Transverse colon (tissue), 4 donors: Measurements from ENCODE around the gene UTP14C. TPM values are rescaled to one million over a fixed set of nuclear protein-coding genes. Genes with fewer than 3 reads are reported as not detected.

Experiments used
- DNase-seq: peaks from one replicate; pipeline ENCODE4 v3.0.0-alpha.2; 2019
- H3K27ac ChIP-seq, 4 donors: fragments of 200-600 bp; sonication (generic); 2 replicates each; pipeline ENCODE4 v1.5.1; 2016 to 2018; ENCODE audit warnings: inconsistent platforms in 4 of 4
- H3K27me3 ChIP-seq: fragments of 200-600 bp; sonication (generic); 2 replicates; pipeline ENCODE4 v1.5.1; 2017; ENCODE audit warnings: inconsistent platforms
- H3K36me3 ChIP-seq, 4 donors: fragments of 200-600 bp; sonication (generic); 2 replicates each; pipeline ENCODE4 v1.5.1; 2017 to 2019; ENCODE audit warnings: inconsistent platforms in 4 of 4
- H3K4me1 ChIP-seq, 4 donors: fragments of 200-600 bp; sonication (generic); 2 replicates each; pipeline ENCODE4 v1.5.1; 2017 to 2020; ENCODE audit warnings: inconsistent platforms in 4 of 4
- H3K4me3 ChIP-seq, 4 donors: fragments of 200-600 bp; sonication (generic); 1 replicate in 1 of 4; 2 replicates in 3 of 4; pipeline versions ENCODE4 v1.5.1 to v1.6.1; 2017 to 2019; ENCODE audit warnings: inconsistent platforms in 4 of 4
- H3K9me3 ChIP-seq, 2 donors: fragments of 200-600 bp; sonication (generic); 2 replicates each; pipeline ENCODE4 v1.5.1; 2017 to 2019; ENCODE audit warnings: inconsistent platforms in 2 of 2
- CTCF ChIP-seq, 5 experiments: fragments of 200-600 bp in 3 of 5; fragments of 450-650 bp in 2 of 5; sonication (generic) in 3 of 5; IDR thresholded peaks; 1 replicate in 2 of 5; 2 replicates in 3 of 5; pipeline ENCODE4 v1.5.1; 2016 to 2017; ENCODE audit warnings: antibody characterized with exemption in 5 of 5, inconsistent platforms in 3 of 5, mild to moderate bottlenecking in 2 of 5, moderate library complexity in 1 of 5
- EP300 ChIP-seq: sonication (generic); formaldehyde crosslinking; IDR thresholded peaks from one replicate; pipeline ENCODE4 v1.6.1; 2017; ENCODE audit warnings: antibody characterized with exemption, low read depth
- POLR2A ChIP-seq: fragments of 450-650 bp; IDR thresholded peaks from one replicate; pipeline ENCODE4 v1.6.1; 2016; ENCODE audit warnings: antibody characterized with exemption, mild to moderate bottlenecking, moderate library complexity
- POLR2AphosphoS5 ChIP-seq, 3 donors: sonication (generic); formaldehyde crosslinking; IDR thresholded peaks; one replicate each; pipeline ENCODE4 v1.6.1; 2016; ENCODE audit warnings: antibody characterized with exemption in 3 of 3
- WGBS, 2 donors: methylation state at CpG; one replicate each; pipeline ENCODE4 v1.1.5; 2018; ENCODE audit warnings: low coverage in 1 of 2; 5-methylcytosine and 5-hydroxymethylcytosine counted together
- in situ Hi-C, 4 donors: fragments of 200-750 bp; cut with MboI; loops; one replicate each; pipeline versions ENCODE4 v1.15.0 to v1.15.1; 2017; ENCODE audit warnings: low sequenced_read_pairs in 3 of 4, low pct_ligation_motif_present in 1 of 4, low pct_unique_long_range_greater_than_20kb in 1 of 4
- intact Hi-C: fragments of 100-400 bp; cut with DNase I; formaldehyde crosslinking; loops from one replicate; pipeline ENCODE4 v1.15.1; 2023; ENCODE audit warnings: low total_unique reads
- total RNA-seq, 4 donors: library from RNA; depleted of rRNA; stranded (reverse); fragments of >200 nt; gene quantifications; one replicate each; pipeline ENCODE4 v1.1.0, GENCODE V29; 2016

UTP14C gene
- total RNA-seq, 4 donors from 2014 or later = 5.2 to 20.0 (median 13.6) TPM

DNA sequence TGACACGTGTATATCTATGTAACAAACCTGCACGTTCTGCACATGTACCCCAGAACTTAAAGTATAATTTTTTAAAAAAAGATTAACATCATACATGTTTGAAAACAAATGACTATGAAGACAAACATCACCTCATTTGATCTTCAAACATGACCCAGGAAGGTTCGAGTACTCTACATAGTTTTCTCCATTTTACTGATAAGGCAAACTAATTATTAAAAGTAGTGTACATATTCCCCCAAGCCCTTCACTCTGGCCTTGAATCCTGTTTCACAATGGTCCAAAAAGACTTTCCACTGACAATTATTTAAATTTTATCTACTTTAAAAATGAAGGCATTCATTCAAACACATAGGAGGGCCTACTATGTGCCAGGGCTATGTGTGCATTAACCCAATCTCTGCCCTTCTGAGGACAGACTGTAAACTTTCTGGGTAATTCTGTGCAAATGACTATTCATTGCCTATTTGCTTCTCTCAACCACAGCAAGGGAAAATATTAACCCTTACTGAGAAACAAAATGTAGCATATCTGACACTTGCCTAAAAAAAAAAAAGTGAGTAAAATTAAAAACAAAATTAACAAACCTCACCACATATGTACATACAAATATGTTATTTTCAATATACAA is 35.4 kb upstream of the UTP14C start:
- Histone ChIP-seq H3K4me3 (no peak overlapping the region), H3K36me3 (no peaks in the 10 kb centered on the region), H3K27ac (no peak overlapping the region), H3K27me3 (no peaks in the 10 kb centered on the region), H3K9me3 (no peaks in the 10 kb centered on the region), H3K4me1 (no peaks in the 10 kb centered on the region)
- 86 to 96% methylated on average over 3 of the region's 3 CpGs for WGBS, 2 donors
- intact Hi-C loops (no loop called here), in situ Hi-C loops (no loop called here)
- TF ChIP-seq POLR2AphosphoS5 (IDR thresholded peaks at IDR 0.05) (no peak), CTCF (IDR thresholded peaks at IDR 0.05) (no peak), POLR2A (no peak), EP300 (no peak)
- no peak for DNase-seq

DNA sequence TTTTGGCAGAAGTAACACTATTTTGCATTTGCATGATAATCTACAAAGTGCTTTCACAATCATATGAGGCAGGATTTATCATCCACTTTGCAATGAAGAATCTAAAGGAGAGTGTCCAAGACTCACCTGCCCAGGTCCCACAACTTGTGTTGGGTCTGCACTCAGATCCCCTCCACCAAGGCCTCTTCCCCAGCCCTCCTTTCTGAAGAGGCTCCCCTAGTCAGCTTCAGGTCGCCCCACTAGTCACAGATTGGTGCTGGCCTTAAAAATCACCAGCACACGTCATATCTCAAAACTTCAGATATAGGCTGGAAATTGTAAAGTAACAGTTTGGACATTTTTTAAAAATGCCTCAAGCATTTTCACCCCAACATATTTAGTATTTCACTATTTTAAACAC is 30.8 kb upstream of the UTP14C start:
- H3K27ac ChIP-seq = no peak overlapping the region
- intact Hi-C loops = no loop called here

GRCh38 chr13:51995677-51996551 is 28.6 kb upstream of the UTP14C start:
- WGBS, 2 donors = 45% methylated on average over 9 of the region's 9 CpGs; no CpG with 5 or more reads in 1 of the 2 donors
- DNase-seq = peak; percentile 45
- Histone ChIP-seq H3K4me1 (peaks cover 12 to 29% (median 17%) of the 10 kb centered on the region in 4 donors), H3K4me3 (no peak overlapping the region), H3K9me3 (no peaks in the 10 kb centered on the region), H3K27ac (peak overlapping the region; percentile 59 to 71 (median 68)), H3K36me3 (no peaks in the 10 kb centered on the region), H3K27me3 (no peaks in the 10 kb centered on the region)
- in situ Hi-C loops (no loop called here), intact Hi-C loops (no loop called here)
- TF ChIP-seq POLR2A (no peak), CTCF (IDR thresholded peaks at IDR 0.05) (peak in 1 of 5 experiments; percentile 16)

More for the DNA sequence above, 30.8 kb upstream of the UTP14C start:
- Histone ChIP-seq H3K27me3 (no peaks in the 10 kb centered on the region), H3K4me3 (no peak overlapping the region), H3K36me3 (no peaks in the 10 kb centered on the region), H3K4me1 (peaks cover 12 to 23% (median 13%) of the 10 kb centered on the region in 4 donors), H3K9me3 (no peaks in the 10 kb centered on the region)
- in situ Hi-C loops = no loop called here
- TF ChIP-seq POLR2A (no peak), EP300 (no peak), POLR2AphosphoS5 (IDR thresholded peaks at IDR 0.05) (no peak), CTCF (IDR thresholded peaks at IDR 0.05) (no peak)
- no peak for DNase-seq
- WGBS, 2 donors = 89 to 91% methylated on average over 1 to 2 of the region's 2 CpGs

DNA sequence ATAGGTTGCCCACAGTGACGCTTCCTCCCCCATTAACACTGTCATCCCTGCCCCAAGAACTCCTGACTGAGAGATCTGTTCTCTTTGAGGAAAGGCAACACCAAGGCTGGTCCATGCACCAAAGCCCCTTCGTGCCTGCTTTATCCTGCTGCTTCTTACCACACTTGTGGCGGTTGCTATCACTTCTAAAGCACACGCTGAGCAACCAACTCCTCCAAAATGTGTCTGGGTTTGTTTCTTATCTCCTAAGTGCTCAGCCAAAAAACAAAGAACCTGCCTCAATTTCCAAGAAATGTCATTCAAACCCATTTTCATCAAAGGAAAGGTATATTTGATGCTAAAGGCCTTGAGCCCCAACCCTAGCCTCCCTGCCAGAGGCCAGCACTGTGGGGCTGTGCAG is 27.9 kb upstream of the UTP14C start:
- H3K27ac ChIP-seq = peak overlapping the region in 3 of 4 donors; percentile 59 to 70 (median 67)
- no peak for TF ChIP-seq POLR2A
- DNase-seq = no peak
- WGBS, 2 donors = 80 to 83% methylated on average over 1 to 4 of the region's 4 CpGs
- in situ Hi-C loops (no loop called here), intact Hi-C loops (no loop called here)
- H3K36me3 ChIP-seq = no peaks in the 10 kb centered on the region
- no peak overlapping the region for H3K4me3 ChIP-seq
- no peaks in the 10 kb centered on the region for H3K9me3 ChIP-seq
- H3K27me3 ChIP-seq = no peaks in the 10 kb centered on the region
- H3K4me1 ChIP-seq = peaks cover 12 to 29% (median 17%) of the 10 kb centered on the region in 4 donors
